ENCODE data around the gene CGAS.

DNA sequence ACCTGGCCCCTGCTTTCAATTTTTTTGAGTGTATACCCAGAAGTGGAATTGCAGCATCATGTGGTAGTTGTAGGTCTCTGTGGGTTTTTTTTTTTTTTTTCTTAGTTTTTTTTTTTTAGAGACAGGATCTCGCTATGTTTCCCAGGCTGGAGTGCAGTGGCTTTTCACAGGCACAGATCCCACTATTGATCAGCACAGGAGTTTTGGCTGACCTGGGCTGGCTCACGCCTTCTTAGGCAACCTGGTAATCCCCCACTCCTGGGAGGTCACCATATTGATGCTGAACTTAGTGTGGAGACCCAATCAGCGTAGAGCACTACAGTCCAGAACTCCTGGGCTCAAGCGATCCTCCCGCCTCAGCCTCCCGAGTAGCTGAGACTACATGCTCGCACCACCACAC, 35.4 kb upstream of the CGAS start:
- TF ChIP-seq ZFP30 (CRISPR knock-in tag; IDR thresholded peaks at IDR 0.05) (no peak), PATZ1 (CRISPR knock-in tag; IDR thresholded peaks at IDR 0.05; ENCODE audit: borderline replicate concordance) (no peak), ZNF565 (CRISPR knock-in tag; conservative IDR thresholded peaks at IDR 0.05; ENCODE audit: low read depth) (no peak), CREB5 (CRISPR knock-in tag; IDR thresholded peaks at IDR 0.05; ENCODE audit: low read depth) (no peak), ZC3H10 (CRISPR knock-in tag; IDR thresholded peaks at IDR 0.05) (no peak), ZNF70 (CRISPR knock-in tag; IDR thresholded peaks at IDR 0.05) (no peak), TCF4 (CRISPR knock-in tag; IDR thresholded peaks at IDR 0.05; ENCODE audit: borderline replicate concordance) (no peak), POU6F1 (CRISPR knock-in tag; IDR thresholded peaks at IDR 0.05; ENCODE audit: borderline replicate concordance, low read depth) (no peak), CSDC2 (CRISPR knock-in tag; IDR thresholded peaks at IDR 0.05) (no peak), ARNTL (CRISPR knock-in tag; IDR thresholded peaks at IDR 0.05; ENCODE audit: borderline replicate concordance, low read depth) (no peak), RARB (CRISPR knock-in tag; IDR thresholded peaks at IDR 0.05) (no peak), ZFP3 (CRISPR knock-in tag; IDR thresholded peaks at IDR 0.05) (no peak)

All from SK-N-SH treated with all-trans-retinoic acid at 6 μM for 48 hours (cell line).